ENCODE results near the gene GPBAR1.
A peak's percentile ranks its signal among the peaks of the same experiment; 100 is the strongest.
"Not testable (repeated sequence)": the region's sequence is repeated elsewhere in the genome, so short reads cannot be mapped to it uniquely, and the experiment has no call there.

GPBAR1 gene

GRCh38 chr2:218272531-218273212, 11.9 kb downstream of the GPBAR1 start:
- no peak overlapping the region for H3K4me3 ChIP-seq (ENCODE audit: low read depth, low read length)
- peak; percentile 95 for TF ChIP-seq CTCF (IDR thresholded peaks at IDR 0.05; ENCODE audit: insufficient read depth, low read depth, low read length, missing control alignments)
- DNase-seq (ENCODE audit: low read depth) = peak; percentile 90

- H3K4me3 ChIP-seq (ENCODE audit: low read depth, low read length); DNase-seq (ENCODE audit: low read depth): not testable (repeated sequence)
These were observed 12.5 kb downstream of the GPBAR1 start for GRCh38 chr2:218273214-218273907.

- H3K4me3 ChIP-seq (ENCODE audit: low read depth, low read length) = no peak overlapping the region
- no peak for DNase-seq (ENCODE audit: low read depth)
- TF ChIP-seq CTCF (IDR thresholded peaks at IDR 0.05; ENCODE audit: insufficient read depth, low read depth, low read length, missing control alignments) = no peak
These were observed 13.1 kb downstream of the GPBAR1 start for GRCh38 chr2:218273908-218274249.

- H3K4me3 ChIP-seq (ENCODE audit: low read depth, low read length) = no peak overlapping the region
- no peak for DNase-seq (ENCODE audit: low read depth)
- TF ChIP-seq CTCF (IDR thresholded peaks at IDR 0.05; ENCODE audit: insufficient read depth, low read depth, low read length, missing control alignments) = no peak
These were observed 13.8 kb downstream of the GPBAR1 start for GRCh38 chr2:218274586-218274985.

- TF ChIP-seq CTCF (IDR thresholded peaks at IDR 0.05; ENCODE audit: insufficient read depth, low read depth, low read length, missing control alignments) = no peak
- no peak overlapping the region for H3K4me3 ChIP-seq (ENCODE audit: low read depth, low read length)
- DNase-seq (ENCODE audit: low read depth) = no peak
These were observed 14.7 kb downstream of the GPBAR1 start for GRCh38 chr2:218275371-218276072.

GRCh38 chr2:218276986-218277755, 16.4 kb downstream of the GPBAR1 start:
- no peak overlapping the region for H3K4me3 ChIP-seq (ENCODE audit: low read depth, low read length)
- DNase-seq (ENCODE audit: low read depth) = no peak
- TF ChIP-seq CTCF (IDR thresholded peaks at IDR 0.05; ENCODE audit: insufficient read depth, low read depth, low read length, missing control alignments) = no peak

- TF ChIP-seq CTCF (IDR thresholded peaks at IDR 0.05; ENCODE audit: insufficient read depth, low read depth, low read length, missing control alignments) = no peak
- no peak for DNase-seq (ENCODE audit: low read depth)
- no peak overlapping the region for H3K4me3 ChIP-seq (ENCODE audit: low read depth, low read length)
These were observed 17.1 kb downstream of the GPBAR1 start for GRCh38 chr2:218277921-218278320.

Measured in GM12865 (cell line).